HepG2 (cell line): ENCODE measurements around the gene DYRK2. TPM values are rescaled to one million over a fixed set of nuclear protein-coding genes. Genes with fewer than 3 reads are reported as not detected.

Experiments used
- ATAC-seq: fragments of 200-7000 bp; cut with Tn5 transposase; 3 replicates; pipeline ENCODE4 v1.9.1; 2020; ENCODE audit warnings: mild to moderate bottlenecking, moderate library complexity
- BruUV-seq: library from RNA; stranded (reverse); fragments of 400-500 nt; replicated peaks from 2 replicates; lab custom pipeline; 2021; lab: Mats Ljungman, UMichigan
- CTCF ChIA-PET: fragments of 300-600 bp; formaldehyde crosslinking; extraction: SDS; loops from one replicate; lab custom pipeline; 2021; ENCODE audit warnings: low total read pairs, inconsistent platforms, low intra/inter-chr PET ratio; lab: Yijun Ruan, JAX
- POLR2A ChIA-PET: fragments of 350-600 bp; sonication (Branson Sonifier 250); formaldehyde crosslinking; loops from one replicate; lab custom pipeline; 2020; ENCODE audit warnings: antibody characterized with exemption, inconsistent platforms; lab: Yijun Ruan, JAX
- DNase-seq: peaks from one replicate; pipeline ENCODE4 v3.0.0-alpha.2; 2015; ENCODE audit warnings: low spot score
- FAIRE-seq: peaks from 3 replicates; lab custom pipeline; 2011; peaks lifted over from hg19 to GRCh38; lab: Jason Lieb, UNC
- H2AFZ ChIP-seq: one replicate; pipeline ENCODE4 v1.6.1; 2011; ENCODE audit warnings: low read length, inconsistent platforms
- H3K27ac ChIP-seq: fragments of 300-600 bp; 3 replicates; pipeline ENCODE4 v1.8.0; 2011; ENCODE audit warnings: mixed run types, mild to moderate bottlenecking, mixed read lengths, low read length, inconsistent platforms; ENCODE audit not compliant: insufficient read depth; ENCODE audit errors: extremely low read length
- H3K27me3 ChIP-seq, 2 experiments: fragments of 200-600 bp in 1 of 2; 2 replicates in 1 of 2; 3 replicates in 1 of 2; pipeline versions ENCODE4 v1.6.0 to v1.8.0; 2011; ENCODE audit warnings: low read length in 2 of 2, mild to moderate bottlenecking in 2 of 2, moderate library complexity in 2 of 2, inconsistent platforms in 1 of 2; ENCODE audit not compliant: insufficient read depth in 2 of 2, control insufficient read depth in 1 of 2
- H3K36me3 ChIP-seq, 2 experiments: fragments of 200-600 bp in 1 of 2; replicated peaks in 1 of 2; 2 replicates in 1 of 2; 3 replicates in 1 of 2; pipeline versions ENCODE4 v1.5.1 to v1.8.0; 2011; ENCODE audit warnings: low read length in 2 of 2, inconsistent platforms in 1 of 2; ENCODE audit not compliant: insufficient read depth in 2 of 2, control insufficient read depth in 1 of 2
- H3K4me1 ChIP-seq: 2 replicates; pipeline ENCODE4 v1.5.1; 2012; ENCODE audit warnings: low read length, inconsistent platforms; ENCODE audit not compliant: insufficient read depth
- H3K4me2 ChIP-seq: 2 replicates; pipeline ENCODE4 v1.6.0; 2011; ENCODE audit warnings: low read depth, low read length, inconsistent platforms
- H3K4me3 ChIP-seq, 3 experiments: fragments of 200-600 bp in 1 of 3; sonication (generic), shearing (Covaris generic) in 1 of 3; replicated peaks in 1 of 3; 2 replicates each; pipeline ENCODE4 v1.5.1; 2011 to 2016; ENCODE audit warnings: low read length in 3 of 3, inconsistent platforms in 2 of 3, low read depth in 2 of 3, mild to moderate bottlenecking in 2 of 3, control low read depth in 1 of 3, mixed read lengths in 1 of 3; ENCODE audit not compliant: insufficient read depth in 1 of 3
- H3K79me2 ChIP-seq: one replicate; pipeline ENCODE4 v1.6.1; 2011; ENCODE audit warnings: low read length, inconsistent platforms; ENCODE audit not compliant: insufficient read depth
- H3K9ac ChIP-seq: 2 replicates; pipeline ENCODE4 v1.6.0; 2011; ENCODE audit warnings: mild to moderate bottlenecking, low read depth, low read length, inconsistent platforms; ENCODE audit not compliant: insufficient read depth
- H3K9me3 ChIP-seq: 2 replicates; pipeline ENCODE4 v1.5.1; 2012; ENCODE audit warnings: mild to moderate bottlenecking, low read length
- H4K20me1 ChIP-seq: 2 replicates; pipeline ENCODE4 v1.6.0; 2011; ENCODE audit warnings: inconsistent platforms, mild to moderate bottlenecking, low read length, moderate library complexity; ENCODE audit not compliant: insufficient read depth
- HNRNPLL ChIP-seq: fragments of 200-400 bp; formaldehyde crosslinking; IDR thresholded peaks from 2 replicates; pipeline ENCODE4 v1.6.1; 2017; ENCODE audit warnings: mild to moderate bottlenecking, low read depth, low read length; ENCODE audit not compliant: poor library complexity, severe bottlenecking
- NR2F6 ChIP-seq, 2 experiments: IDR thresholded peaks; 2 replicates each; pipeline ENCODE4 v1.6.1; 2016; ENCODE audit warnings: antibody characterized with exemption in 1 of 2, mild to moderate bottlenecking in 1 of 2
- TP53 ChIP-seq: sonication (generic); formaldehyde crosslinking; conservative IDR thresholded peaks from 2 replicates; pipeline ENCODE4 v1.4.0; 2020; ENCODE audit warnings: missing genetic modification reagents
- ZBTB37 ChIP-seq: sonication (generic); formaldehyde crosslinking; IDR thresholded peaks from 2 replicates; pipeline ENCODE4 v1.4.0; 2020; ENCODE audit warnings: mild to moderate bottlenecking, missing genetic modification reagents
- WGBS: methylation state at CpG from one replicate; pipeline ENCODE4 v1.1.6; 2017; ENCODE audit warnings: low lambda C conversion rate; 5-methylcytosine and 5-hydroxymethylcytosine counted together
- in situ Hi-C: cut with HindIII; loops from 2 replicates; pipeline ENCODE4 v1.10.0; 2017; ENCODE audit warnings: low pct_unique_long_range_greater_than_20kb; ENCODE audit not compliant: extremely low pct_ligation_motif_present
- intact Hi-C: fragments of 100-400 bp; cut with micrococcal nuclease; formaldehyde crosslinking; loops from one replicate; pipeline ENCODE4 v1.10.0; 2022; ENCODE audit not compliant: unreplicated experiment
- polyA plus RNA-seq, 8 experiments: library from polyadenylated mRNA; depleted of rRNA in 3 of 8; stranded (reverse) in 7 of 8; unstranded in 1 of 8; fragments of >200 nt; fragmentation: Illumina TruSeq in 4 of 8; extraction: Trizol in 4 of 8; gene quantifications; 2 replicates each; pipeline versions ENCODE4 v1.2.1 to v1.2.3, GENCODE V29; 2011 to 2016; ENCODE audit warnings: low read depth in 4 of 8, missing spikeins in 1 of 8, mixed read lengths in 1 of 8; ENCODE audit not compliant: insufficient read depth in 1 of 8
- total RNA-seq, 5 experiments: library from RNA; depleted of rRNA; stranded (reverse); fragments of >200 nt; fragmentation: Illumina TruSeq; extraction: Trizol; gene quantifications; 2 replicates each; pipeline ENCODE4 v1.2.3, GENCODE V29; 2016; ENCODE audit warnings: low read depth in 1 of 5

The DYRK2 gene
- total and polyA plus RNA-seq, 2 of the 13 experiments (the other 11 are each of a cell fraction or from before 2014, with no cell fraction given): 8.2 to 11.5 TPM

GRCh38 chr12:67681941-67682620 lies 33.5 kb downstream of the DYRK2 start:
- H3K9me3 ChIP-seq: no peaks in the 10 kb centered on the region
- no peaks in the 10 kb centered on the region for H3K79me2 ChIP-seq
- WGBS: 0% methylated on average over 1 of the region's 1 CpG
- DNase-seq: no peak
- no peaks in the 10 kb centered on the region for H3K36me3 ChIP-seq
- intact Hi-C loops (no loop called here), in situ Hi-C loops (no loop called here)
- H3K4me3 ChIP-seq: no peak overlapping the region
- H3K4me1 ChIP-seq: no peaks in the 10 kb centered on the region
- no TSS peak for BruUV-seq
- no peak for TF ChIP-seq HNRNPLL
- H2AFZ ChIP-seq: no peak overlapping the region
- no peak overlapping the region for H3K9ac ChIP-seq
- FAIRE-seq: no peak
- no peak overlapping the region for H3K27ac ChIP-seq
- POLR2A ChIA-PET: no interaction called here
- CTCF ChIA-PET: no interaction called here
- no peak overlapping the region for H3K4me2 ChIP-seq
- no peak for ATAC-seq
- no peaks in the 10 kb centered on the region for H4K20me1 ChIP-seq
- no peaks in the 10 kb centered on the region for H3K27me3 ChIP-seq

- 0% methylated on average over 1 of the region's 1 CpG for WGBS
- Histone ChIP-seq H3K4me1 (no peaks in the 10 kb centered on the region), H3K27ac (no peak overlapping the region), H3K27me3 (no peaks in the 10 kb centered on the region), H3K4me3 (no peak overlapping the region), H2AFZ (no peak overlapping the region), H3K9ac (no peak overlapping the region), H3K4me2 (no peak overlapping the region), H3K36me3 (no peaks in the 10 kb centered on the region), H3K9me3 (no peaks in the 10 kb centered on the region), H3K79me2 (no peaks in the 10 kb centered on the region), H4K20me1 (no peaks in the 10 kb centered on the region)
- ChIA-PET CTCF (no interaction called here), POLR2A (no interaction called here)
- TF ChIP-seq NR2F6 (IDR thresholded peaks at IDR 0.05) (no peak), NR2F6 (CRISPR knock-in tag; IDR thresholded peaks at IDR 0.05) (no peak), ZBTB37 (CRISPR knock-in tag) (no peak), TP53 (no peak)
- in situ Hi-C loops: no loop called here
- no TSS peak for BruUV-seq
- DNase-seq (no peak), ATAC-seq (no peak), FAIRE-seq (no peak)
- intact Hi-C loops: no loop called here
These were observed 40.8 kb downstream of the DYRK2 start for GRCh38 chr12:67689385-67689784.
